Heart left ventricle (tissue), 13 donors: ENCODE results near the gene TSC22D1.

ENCODE experiments used
- POLR2A ChIP-seq, 2 donors: fragments of 450-650 bp; IDR thresholded peaks; one replicate each; pipeline ENCODE4 v1.6.1; 2017; ENCODE audit warnings: antibody characterized with exemption in 2 of 2, mild to moderate bottlenecking in 2 of 2, moderate library complexity in 2 of 2
- TF ChIP-seq, protein P1 (sequence below), 12 donors: fragments of 200-600 bp; sonication (generic) in 4 of 12; IDR thresholded peaks; one replicate each; pipeline versions ENCODE4 v1.5.0 to v1.8.0; 2018 to 2022; ENCODE audit warnings: antibody characterized with exemption in 12 of 12, mild to moderate bottlenecking in 5 of 12
- donor health status: ischemic (EF 13 %, LVEDD 7.1; RV severe dilation, severe dysfunction).
- donor health status: DM: no; HTN: yes; CAD: no.
- donor health status: DM: no; HTN: no; CAD: no.
- donor health status: ischemic (EF 25% LVEDD 6.9; RV normal size, moderate dysfunction).
- donor health status: ischemic (EF 25% LVEDD 5.7; RV mildly dilated, moderate dysfunction).
- donor health status: ischemic (EF 35%, LVEDD 5.7; RV mildly dilated, moderate dysfunction).
- donor health status: nonischemic (EF 11% LVEDD 7.7; RV severe dilation, severe dysfunction).
- donor health status: DM: yes; HTN: yes; CAD: no.
- donor health status: PGD.
- donor health status: ischemic (EF 29% LVEDD 5.4; RV normal size, mild dysfunction).
- donor health status: nonischemic (EF 23%, LVEDD 6.1; RV moderate dilation, normal function).

- TF ChIP-seq, protein P1, sequence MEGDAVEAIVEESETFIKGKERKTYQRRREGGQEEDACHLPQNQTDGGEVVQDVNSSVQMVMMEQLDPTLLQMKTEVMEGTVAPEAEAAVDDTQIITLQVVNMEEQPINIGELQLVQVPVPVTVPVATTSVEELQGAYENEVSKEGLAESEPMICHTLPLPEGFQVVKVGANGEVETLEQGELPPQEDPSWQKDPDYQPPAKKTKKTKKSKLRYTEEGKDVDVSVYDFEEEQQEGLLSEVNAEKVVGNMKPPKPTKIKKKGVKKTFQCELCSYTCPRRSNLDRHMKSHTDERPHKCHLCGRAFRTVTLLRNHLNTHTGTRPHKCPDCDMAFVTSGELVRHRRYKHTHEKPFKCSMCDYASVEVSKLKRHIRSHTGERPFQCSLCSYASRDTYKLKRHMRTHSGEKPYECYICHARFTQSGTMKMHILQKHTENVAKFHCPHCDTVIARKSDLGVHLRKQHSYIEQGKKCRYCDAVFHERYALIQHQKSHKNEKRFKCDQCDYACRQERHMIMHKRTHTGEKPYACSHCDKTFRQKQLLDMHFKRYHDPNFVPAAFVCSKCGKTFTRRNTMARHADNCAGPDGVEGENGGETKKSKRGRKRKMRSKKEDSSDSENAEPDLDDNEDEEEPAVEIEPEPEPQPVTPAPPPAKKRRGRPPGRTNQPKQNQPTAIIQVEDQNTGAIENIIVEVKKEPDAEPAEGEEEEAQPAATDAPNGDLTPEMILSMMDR (IDR thresholded peaks at IDR 0.05), result no peak
- no peak for TF ChIP-seq POLR2A (IDR thresholded peaks at IDR 0.05)
These were observed 29.1 kb upstream of the TSC22D1 start for GRCh38 chr13:44605275-44605674.
